DND-41 (cell line): Measurements from ENCODE around the gene DUSP10.

Experiments used
- ATAC-seq: fragments of 200-7000 bp; cut with Tn5 transposase; 3 replicates; pipeline ENCODE4 v1.9.1; 2021; ENCODE audit warnings: low read depth; ENCODE audit not compliant: insufficient read depth
- DNase-seq: peaks from one replicate; pipeline ENCODE4 v3.0.0-alpha.2; 2020
- H2AFZ ChIP-seq: 2 replicates; pipeline ENCODE4 v1.6.0; 2012; ENCODE audit warnings: low read depth, low read length
- H3K27ac ChIP-seq: 2 replicates; pipeline ENCODE4 v1.5.1; 2012; ENCODE audit warnings: low read length, inconsistent platforms
- H3K27me3 ChIP-seq: fragments of 200-600 bp; sonication (generic); 2 replicates; pipeline ENCODE4 v1.6.0; 2012; ENCODE audit warnings: low read length, mild to moderate bottlenecking, inconsistent platforms; ENCODE audit not compliant: insufficient read depth, poor library complexity
- H3K36me3 ChIP-seq: 2 replicates; pipeline ENCODE4 v1.5.1; 2012; ENCODE audit warnings: low read length, inconsistent platforms; ENCODE audit not compliant: insufficient read depth
- H3K4me1 ChIP-seq: 2 replicates; pipeline ENCODE4 v1.5.1; 2012; ENCODE audit warnings: mild to moderate bottlenecking, low read length; ENCODE audit not compliant: insufficient read depth
- H3K4me2 ChIP-seq: 2 replicates; pipeline ENCODE4 v1.6.0; 2012; ENCODE audit warnings: mild to moderate bottlenecking, moderate library complexity, low read length, inconsistent platforms; ENCODE audit not compliant: insufficient read depth
- H3K4me3 ChIP-seq, 2 experiments: fragments of 200-600 bp in 1 of 2; shearing (Covaris generic) in 1 of 2; 2 replicates each; pipeline ENCODE4 v1.5.1; 2012 to 2016; ENCODE audit warnings: inconsistent platforms in 2 of 2, low read length in 2 of 2, mild to moderate bottlenecking in 2 of 2, low read depth in 1 of 2, moderate library complexity in 1 of 2
- H3K79me2 ChIP-seq: 2 replicates; pipeline ENCODE4 v1.6.0; 2012; ENCODE audit warnings: low read length, inconsistent platforms; ENCODE audit not compliant: insufficient read depth
- H3K9ac ChIP-seq: 2 replicates; pipeline ENCODE4 v1.6.0; 2012; ENCODE audit warnings: low read depth, mild to moderate bottlenecking, inconsistent platforms, low read length, moderate library complexity
- H3K9me3 ChIP-seq: 2 replicates; pipeline ENCODE4 v1.5.1; 2012; ENCODE audit warnings: low read length, moderate library complexity, mild to moderate bottlenecking, inconsistent platforms; ENCODE audit not compliant: insufficient read depth, severe bottlenecking
- H4K20me1 ChIP-seq: 2 replicates; pipeline ENCODE4 v1.6.0; 2012; ENCODE audit warnings: low read length; ENCODE audit not compliant: insufficient read depth
- EZH2 ChIP-seq: IDR thresholded peaks from 3 replicates; pipeline ENCODE4 v1.6.1; 2012; ENCODE audit warnings: borderline replicate concordance, low read depth, mild to moderate bottlenecking, moderate library complexity, low read length, inconsistent platforms; ENCODE audit not compliant: severe bottlenecking
- TF ChIP-seq, protein P1 (sequence below): IDR thresholded peaks from 2 replicates; pipeline ENCODE4 v1.5.1; 2012; ENCODE audit warnings: borderline replicate concordance, low read length, moderate library complexity, mild to moderate bottlenecking; ENCODE audit not compliant: poor library complexity, severe bottlenecking; ENCODE audit errors: extremely low read depth

DUSP10 gene

DNA sequence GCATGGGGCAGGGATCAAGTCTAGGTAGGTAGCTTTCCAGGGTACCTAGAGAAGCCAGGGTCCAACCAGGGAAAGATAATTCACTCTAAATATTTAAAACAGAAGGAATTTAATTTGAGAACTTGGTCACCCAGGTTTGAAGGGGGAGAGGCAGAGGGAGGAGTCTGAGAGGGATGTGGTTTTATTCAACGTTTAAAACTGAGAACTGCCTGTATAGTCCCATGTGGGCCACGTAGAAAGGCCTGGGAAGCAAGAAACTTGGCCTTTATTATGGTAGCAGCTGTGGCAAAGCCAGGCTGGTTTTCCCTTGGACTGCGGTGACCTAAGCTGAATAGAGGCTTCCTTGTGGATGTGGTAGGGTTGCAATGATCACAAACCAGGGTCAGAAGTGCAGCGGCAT lies 42.0 kb upstream of the DUSP10 start:
- Histone ChIP-seq H3K27me3 (no peaks in the 10 kb centered on the region), H3K4me1 (peaks cover 55% of the 10 kb centered on the region), H4K20me1 (peaks cover 3% of the 10 kb centered on the region; the same call in 1 of the 2 replicates), H2AFZ (peak overlapping the region; percentile 43; the same call in 1 of the 2 replicates), H3K9me3 (no peaks in the 10 kb centered on the region), H3K36me3 (no peaks in the 10 kb centered on the region), H3K27ac (peak overlapping the region; percentile 95), H3K4me2 (peak overlapping the region; percentile 57), H3K9ac (peak overlapping the region; percentile 45), H3K4me3 (peak overlapping the region in 1 of 2 experiments; percentile 22; a peak in 1 of 4 replicates), H3K79me2 (no peaks in the 10 kb centered on the region)
- TF ChIP-seq, protein P1, sequence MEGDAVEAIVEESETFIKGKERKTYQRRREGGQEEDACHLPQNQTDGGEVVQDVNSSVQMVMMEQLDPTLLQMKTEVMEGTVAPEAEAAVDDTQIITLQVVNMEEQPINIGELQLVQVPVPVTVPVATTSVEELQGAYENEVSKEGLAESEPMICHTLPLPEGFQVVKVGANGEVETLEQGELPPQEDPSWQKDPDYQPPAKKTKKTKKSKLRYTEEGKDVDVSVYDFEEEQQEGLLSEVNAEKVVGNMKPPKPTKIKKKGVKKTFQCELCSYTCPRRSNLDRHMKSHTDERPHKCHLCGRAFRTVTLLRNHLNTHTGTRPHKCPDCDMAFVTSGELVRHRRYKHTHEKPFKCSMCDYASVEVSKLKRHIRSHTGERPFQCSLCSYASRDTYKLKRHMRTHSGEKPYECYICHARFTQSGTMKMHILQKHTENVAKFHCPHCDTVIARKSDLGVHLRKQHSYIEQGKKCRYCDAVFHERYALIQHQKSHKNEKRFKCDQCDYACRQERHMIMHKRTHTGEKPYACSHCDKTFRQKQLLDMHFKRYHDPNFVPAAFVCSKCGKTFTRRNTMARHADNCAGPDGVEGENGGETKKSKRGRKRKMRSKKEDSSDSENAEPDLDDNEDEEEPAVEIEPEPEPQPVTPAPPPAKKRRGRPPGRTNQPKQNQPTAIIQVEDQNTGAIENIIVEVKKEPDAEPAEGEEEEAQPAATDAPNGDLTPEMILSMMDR: no peak
- TF ChIP-seq EZH2: no peak
- ATAC-seq: peak; percentile 82
- DNase-seq: peak; percentile 76

DNA sequence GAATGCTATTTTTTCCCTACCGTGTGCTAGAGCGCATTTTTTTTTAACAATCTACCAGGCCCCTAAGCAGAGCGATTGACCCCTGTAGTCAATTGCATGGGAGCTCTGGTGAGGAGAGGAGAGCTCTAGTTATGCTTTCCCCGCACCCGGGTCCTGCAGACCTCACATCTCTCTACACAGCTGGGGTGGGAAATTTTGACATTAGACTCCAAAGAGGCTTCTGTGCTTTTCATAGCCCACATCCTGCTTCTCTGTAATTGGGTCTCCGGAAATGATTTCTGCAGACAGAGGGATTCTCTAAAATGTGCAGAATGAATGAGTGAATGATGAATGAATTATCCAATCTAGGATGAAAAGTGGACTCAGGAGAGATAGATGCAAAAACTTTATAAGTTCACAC lies 41.5 kb upstream of the DUSP10 start:
- peak; percentile 83 for DNase-seq
- H3K79me2 ChIP-seq: no peaks in the 10 kb centered on the region
- H3K27me3 ChIP-seq: no peaks in the 10 kb centered on the region
- TF ChIP-seq, protein P1: no peak
- TF ChIP-seq EZH2: no peak
- H3K9me3 ChIP-seq: no peaks in the 10 kb centered on the region
- H4K20me1 ChIP-seq: peaks cover 3% of the 10 kb centered on the region; the same call in 1 of the 2 replicates
- no peaks in the 10 kb centered on the region for H3K36me3 ChIP-seq
- peak; percentile 90 for ATAC-seq
- H3K4me2 ChIP-seq: peak overlapping the region; percentile 57
- H3K4me1 ChIP-seq: peaks cover 60% of the 10 kb centered on the region
- peak overlapping the region; percentile 45 for H3K9ac ChIP-seq
- peak overlapping the region; percentile 95 for H3K27ac ChIP-seq
- H2AFZ ChIP-seq: no peak overlapping the region
- H3K4me3 ChIP-seq: peak overlapping the region in 1 of 2 experiments; percentile 30; a peak in 2 of 4 replicates

DNA sequence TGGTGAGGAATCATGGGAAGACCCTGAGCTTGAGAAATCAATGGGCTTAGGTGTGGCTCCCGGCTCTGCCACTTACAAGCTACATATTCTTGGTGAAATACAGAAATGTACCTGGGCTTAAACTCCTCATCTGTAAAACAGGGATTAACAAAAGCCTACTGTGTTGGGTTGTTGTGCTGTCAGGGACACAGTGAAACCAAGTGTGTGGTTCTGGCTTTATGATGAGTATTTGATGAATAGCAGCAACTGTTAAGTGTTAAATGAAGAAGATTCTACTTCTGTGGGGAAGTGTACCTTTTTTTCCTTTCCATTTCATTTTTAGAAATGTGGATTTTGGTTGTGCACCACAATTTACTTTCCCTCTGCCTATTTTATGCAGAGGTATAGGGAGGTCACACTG lies 41.1 kb upstream of the DUSP10 start:
- H3K27ac ChIP-seq: peak overlapping the region; percentile 95
- H3K27me3 ChIP-seq: no peaks in the 10 kb centered on the region
- peak overlapping the region; percentile 57 for H3K4me2 ChIP-seq
- H3K36me3 ChIP-seq: no peaks in the 10 kb centered on the region
- peaks cover 3% of the 10 kb centered on the region; the same call in 1 of the 2 replicates for H4K20me1 ChIP-seq
- H3K9me3 ChIP-seq: no peaks in the 10 kb centered on the region
- peak overlapping the region; percentile 38 for H3K9ac ChIP-seq
- no peaks in the 10 kb centered on the region for H3K79me2 ChIP-seq
- 0 out of 2 replicates have a peak overlapping the region, but pooled peaks have one; percentile 3 for H2AFZ ChIP-seq
- DNase-seq (no peak), ATAC-seq (peak; percentile 8)
- H3K4me3 ChIP-seq: peak overlapping the region in 1 of 2 experiments; percentile 30; a peak in 2 of 4 replicates
- peaks cover 65% of the 10 kb centered on the region for H3K4me1 ChIP-seq
- TF ChIP-seq, protein P1: no peak
- no peak for TF ChIP-seq EZH2

DNA sequence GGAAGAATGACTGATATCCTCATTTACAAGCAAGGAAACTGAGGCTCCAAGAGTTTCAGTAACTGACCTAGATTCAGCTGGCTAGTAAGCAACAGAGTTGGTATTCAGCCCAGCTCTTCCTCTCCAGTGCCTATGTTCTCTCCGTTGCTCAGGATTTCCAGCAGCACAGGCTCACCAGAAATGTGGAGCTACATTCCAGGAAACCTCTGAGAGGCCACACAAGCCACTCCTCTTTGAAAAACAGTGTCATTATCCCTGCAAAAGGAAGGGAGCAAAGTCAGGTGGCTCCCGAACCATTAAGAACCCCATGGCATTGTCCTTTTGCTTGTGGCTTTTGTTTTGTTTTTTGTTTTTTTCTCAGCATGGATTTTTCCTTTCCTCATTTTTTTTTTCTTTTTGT lies 40.6 kb upstream of the DUSP10 start:
- no peaks in the 10 kb centered on the region for H3K36me3 ChIP-seq
- H3K9ac ChIP-seq: peak overlapping the region; percentile 38
- H2AFZ ChIP-seq: no peak overlapping the region
- TF ChIP-seq, protein P1: no peak
- no peak for TF ChIP-seq EZH2
- no peak for DNase-seq
- no peaks in the 10 kb centered on the region for H3K9me3 ChIP-seq
- peaks cover 3% of the 10 kb centered on the region; the same call in 1 of the 2 replicates for H4K20me1 ChIP-seq
- H3K27ac ChIP-seq: peak overlapping the region; percentile 95
- no peak for ATAC-seq
- peak overlapping the region; percentile 57 for H3K4me2 ChIP-seq
- peaks cover 70% of the 10 kb centered on the region for H3K4me1 ChIP-seq
- no peak overlapping the region for H3K4me3 ChIP-seq
- no peaks in the 10 kb centered on the region for H3K27me3 ChIP-seq
- H3K79me2 ChIP-seq: no peaks in the 10 kb centered on the region
